COR-L47 (cell line): ENCODE measurements around the gene PITPNC1.

Experiments
- DNase-seq: peaks from one replicate; lab custom pipeline; 2025; lab: John Stamatoyannopoulos, UW

PITPNC1 gene

DNA sequence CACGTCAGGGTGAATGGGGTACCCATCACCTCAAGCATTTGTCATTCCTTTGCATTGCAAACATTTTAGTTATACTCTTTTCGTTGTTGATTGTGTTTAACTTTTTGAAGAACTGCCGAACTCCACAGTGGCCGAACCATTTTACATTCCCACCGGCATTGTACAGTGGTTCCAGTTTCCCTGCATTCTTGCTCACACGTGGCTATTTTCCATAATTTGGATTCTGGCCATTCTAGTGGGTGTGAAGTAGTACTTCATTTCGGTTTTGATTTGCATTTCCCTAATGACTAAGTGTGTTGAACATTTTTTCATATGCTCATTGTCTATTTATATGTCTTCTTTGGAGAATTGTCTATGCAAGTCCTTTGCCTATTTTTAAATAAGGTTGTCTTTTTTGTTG is 353.6 kb downstream of the PITPNC1 start:
- DNase-seq: no peak

DNA sequence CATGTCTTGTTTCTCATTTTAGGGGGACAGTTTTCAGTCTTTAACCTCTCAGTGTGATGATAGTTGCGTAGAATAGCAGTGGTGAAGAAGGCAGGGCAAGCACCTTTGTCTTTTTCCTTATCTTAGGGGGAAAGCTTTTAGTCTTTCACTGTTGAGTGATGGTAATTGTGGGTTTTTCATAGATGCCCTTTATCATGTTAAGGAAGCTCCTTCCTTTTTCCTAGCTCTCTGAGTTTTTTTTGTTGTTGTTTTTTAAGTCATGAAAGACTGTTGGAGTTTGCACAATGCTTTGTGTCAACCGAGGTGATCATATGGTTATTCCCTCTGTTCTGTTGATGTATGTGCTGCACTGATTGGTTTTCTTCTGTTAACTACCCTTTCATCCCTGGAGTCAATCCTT is 356.4 kb downstream of the PITPNC1 start:
- no peak for DNase-seq

DNA sequence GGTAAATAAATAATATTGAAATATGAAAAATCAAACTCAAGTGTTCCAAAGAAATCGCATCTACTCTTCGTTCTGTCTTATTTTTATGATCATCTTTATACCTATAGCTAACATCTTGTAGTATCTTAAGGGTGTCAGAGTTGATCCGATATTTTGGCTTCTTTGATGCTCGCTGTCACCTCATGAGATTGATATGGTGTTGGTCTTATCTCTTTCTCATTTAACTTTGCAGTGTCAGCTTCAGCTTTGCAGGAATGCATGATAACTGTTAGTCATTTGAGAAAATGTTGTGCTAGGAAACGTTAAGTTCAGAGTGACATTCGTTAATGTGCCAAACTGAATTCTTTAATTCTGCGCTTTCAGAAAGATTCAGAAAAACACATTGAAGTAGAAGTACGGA is 360.1 kb downstream of the PITPNC1 start:
- no peak for DNase-seq

DNA sequence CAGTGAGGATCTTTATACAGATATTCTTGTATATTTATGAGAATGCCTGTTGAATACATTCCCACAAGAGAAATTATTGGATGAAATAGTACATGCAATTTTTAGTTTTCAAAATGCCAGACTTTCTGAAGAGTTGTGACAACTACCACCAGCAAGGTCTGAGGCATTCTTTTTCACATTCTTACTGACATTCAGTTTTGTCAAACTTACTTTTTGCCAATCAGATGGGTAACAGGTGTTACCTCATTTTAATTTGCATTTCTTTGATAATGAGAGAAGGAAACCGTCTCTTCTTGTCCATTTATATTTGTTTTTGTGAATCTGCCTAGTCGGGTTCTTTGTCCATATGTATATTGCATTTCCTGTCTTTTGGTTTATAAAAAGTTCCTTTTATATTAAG is 364.9 kb downstream of the PITPNC1 start:
- DNase-seq: no peak
